ENCODE measurements around the gene GBA3.

GBA3 gene

DNA sequence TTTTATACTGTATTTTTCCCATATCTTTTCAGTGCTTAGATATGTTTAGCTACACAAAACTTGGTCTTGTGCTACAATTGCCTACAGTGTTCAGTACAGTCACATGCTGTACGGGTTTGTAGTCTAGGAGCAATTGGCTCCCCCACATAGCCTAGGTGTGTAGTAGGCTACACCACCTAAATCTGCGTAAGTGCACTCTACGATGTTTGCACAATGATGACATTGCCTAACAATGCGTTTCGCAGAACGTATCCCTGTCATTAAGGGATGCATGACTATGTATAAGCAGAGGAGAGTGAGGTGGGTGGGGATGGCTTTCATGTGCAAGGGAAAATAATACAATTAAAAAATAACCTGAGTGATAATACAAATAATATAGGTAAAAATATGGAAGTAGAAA, 131.4 kb downstream of the GBA3 start:
- TF ChIP-seq, protein P1, sequence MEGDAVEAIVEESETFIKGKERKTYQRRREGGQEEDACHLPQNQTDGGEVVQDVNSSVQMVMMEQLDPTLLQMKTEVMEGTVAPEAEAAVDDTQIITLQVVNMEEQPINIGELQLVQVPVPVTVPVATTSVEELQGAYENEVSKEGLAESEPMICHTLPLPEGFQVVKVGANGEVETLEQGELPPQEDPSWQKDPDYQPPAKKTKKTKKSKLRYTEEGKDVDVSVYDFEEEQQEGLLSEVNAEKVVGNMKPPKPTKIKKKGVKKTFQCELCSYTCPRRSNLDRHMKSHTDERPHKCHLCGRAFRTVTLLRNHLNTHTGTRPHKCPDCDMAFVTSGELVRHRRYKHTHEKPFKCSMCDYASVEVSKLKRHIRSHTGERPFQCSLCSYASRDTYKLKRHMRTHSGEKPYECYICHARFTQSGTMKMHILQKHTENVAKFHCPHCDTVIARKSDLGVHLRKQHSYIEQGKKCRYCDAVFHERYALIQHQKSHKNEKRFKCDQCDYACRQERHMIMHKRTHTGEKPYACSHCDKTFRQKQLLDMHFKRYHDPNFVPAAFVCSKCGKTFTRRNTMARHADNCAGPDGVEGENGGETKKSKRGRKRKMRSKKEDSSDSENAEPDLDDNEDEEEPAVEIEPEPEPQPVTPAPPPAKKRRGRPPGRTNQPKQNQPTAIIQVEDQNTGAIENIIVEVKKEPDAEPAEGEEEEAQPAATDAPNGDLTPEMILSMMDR (IDR thresholded peaks at IDR 0.05; ENCODE audit: low read depth, low read length, missing control alignments), result no peak
- DNase-seq (ENCODE audit: extremely low read depth, low read depth), result no peak
- H3K4me3 ChIP-seq (replicated peaks; ENCODE audit: low read depth, low read length), result no peak overlapping the region

DNA sequence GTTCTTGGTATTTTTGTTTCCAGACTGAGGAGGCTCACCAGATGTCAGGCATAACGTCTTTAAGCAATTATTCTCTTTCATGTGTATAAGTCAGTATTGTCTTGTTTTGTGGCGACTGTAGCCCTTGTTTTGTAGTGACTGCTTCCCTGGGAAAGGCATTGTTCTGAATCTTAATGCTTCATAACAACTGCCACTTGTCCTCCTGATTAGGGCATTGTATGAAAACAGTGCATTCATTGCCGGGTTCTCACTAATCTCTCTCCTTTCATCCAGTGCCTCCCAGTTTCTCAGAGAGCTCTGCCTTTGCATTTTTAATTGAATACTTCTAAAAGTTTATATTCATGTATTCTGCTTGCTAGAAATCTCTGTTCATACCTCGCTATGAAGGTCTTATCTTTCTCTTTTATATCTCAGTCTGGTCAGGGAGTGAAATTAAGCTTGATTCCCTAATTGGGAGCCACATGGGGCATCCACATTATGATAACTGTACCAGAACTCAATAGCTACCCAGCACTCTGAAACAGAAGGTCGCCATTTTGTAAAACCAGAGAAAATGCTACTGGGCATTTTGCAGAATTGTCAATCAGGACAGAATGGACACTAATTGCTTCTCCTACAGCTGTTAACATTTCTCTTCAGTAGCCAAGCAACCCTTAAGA, 149.8 kb downstream of the GBA3 start:
- H3K4me3 ChIP-seq (replicated peaks; ENCODE audit: low read depth, low read length), result no peak overlapping the region
- TF ChIP-seq, protein P1 (IDR thresholded peaks at IDR 0.05; ENCODE audit: low read depth, low read length, missing control alignments), result no peak
- no peak for DNase-seq (ENCODE audit: extremely low read depth, low read depth)

DNA sequence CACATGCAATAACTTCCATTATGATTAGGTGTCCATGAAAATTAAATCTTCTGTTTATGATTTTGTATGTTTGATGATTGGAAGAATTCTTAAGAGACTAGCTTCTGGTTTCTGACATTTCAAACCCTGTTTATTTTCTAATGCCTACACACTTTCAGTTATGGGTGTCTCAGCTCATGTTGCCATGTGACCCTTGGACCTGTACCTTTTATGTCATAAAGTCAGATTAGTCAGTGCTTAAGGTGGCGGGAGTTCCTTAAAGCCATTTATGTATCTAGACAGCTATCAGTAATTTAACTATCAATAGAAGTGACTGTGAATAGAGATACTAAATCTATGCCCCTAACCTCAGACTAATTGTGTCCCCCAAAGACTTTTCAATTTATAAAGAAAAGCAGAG, 155.6 kb downstream of the GBA3 start:
- H3K4me3 ChIP-seq (replicated peaks; ENCODE audit: low read depth, low read length), result no peak overlapping the region
- no peak for DNase-seq (ENCODE audit: extremely low read depth, low read depth)
- TF ChIP-seq, protein P1 (IDR thresholded peaks at IDR 0.05; ENCODE audit: low read depth, low read length, missing control alignments), result no peak

DNA sequence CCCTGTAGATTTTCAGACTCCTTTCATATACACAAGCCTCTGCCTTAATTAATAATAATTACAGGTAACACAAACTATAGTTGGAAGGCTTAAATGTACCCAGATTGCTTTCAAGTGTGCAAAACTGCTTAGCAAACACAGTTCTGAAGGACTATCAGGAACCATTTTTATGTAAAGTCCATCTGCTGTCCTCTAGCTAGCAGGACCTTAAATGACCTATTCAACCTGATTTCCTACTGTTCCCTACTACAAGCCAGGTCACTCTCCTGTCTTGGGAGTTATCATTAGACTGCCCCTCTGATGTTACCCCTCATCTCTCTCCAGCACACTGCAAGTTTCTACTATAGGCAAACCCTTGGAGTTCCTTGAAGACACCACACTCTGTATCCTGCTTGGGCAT, 157.3 kb downstream of the GBA3 start:
- no peak for DNase-seq (ENCODE audit: extremely low read depth, low read depth)
- TF ChIP-seq, protein P1 (IDR thresholded peaks at IDR 0.05; ENCODE audit: low read depth, low read length, missing control alignments), result no peak
- no peak overlapping the region for H3K4me3 ChIP-seq (replicated peaks; ENCODE audit: low read depth, low read length)

DNA sequence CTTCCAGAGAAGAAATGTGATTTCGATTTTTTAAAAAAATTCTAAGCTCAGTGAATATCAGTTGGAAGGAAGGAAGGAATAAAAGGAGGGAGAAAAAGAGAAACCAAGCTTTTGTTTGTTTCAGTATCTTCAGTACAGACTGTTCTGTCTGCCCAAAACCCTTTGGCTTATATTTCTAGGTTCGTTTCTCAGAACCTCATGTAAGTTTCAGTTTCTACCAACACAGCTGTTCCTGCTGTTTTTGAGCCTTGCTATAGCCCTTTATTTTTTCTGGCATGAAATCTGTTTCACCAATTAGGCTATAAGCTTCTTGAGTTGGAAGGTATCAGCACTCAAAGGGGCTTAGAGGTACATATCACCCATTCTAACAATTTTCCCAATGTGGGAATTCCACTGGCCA, 157.9 kb downstream of the GBA3 start:
- no peak overlapping the region for H3K4me3 ChIP-seq (replicated peaks; ENCODE audit: low read depth, low read length)
- TF ChIP-seq, protein P1 (IDR thresholded peaks at IDR 0.05; ENCODE audit: low read depth, low read length, missing control alignments), result no peak
- DNase-seq (ENCODE audit: extremely low read depth, low read depth), result no peak

DNA sequence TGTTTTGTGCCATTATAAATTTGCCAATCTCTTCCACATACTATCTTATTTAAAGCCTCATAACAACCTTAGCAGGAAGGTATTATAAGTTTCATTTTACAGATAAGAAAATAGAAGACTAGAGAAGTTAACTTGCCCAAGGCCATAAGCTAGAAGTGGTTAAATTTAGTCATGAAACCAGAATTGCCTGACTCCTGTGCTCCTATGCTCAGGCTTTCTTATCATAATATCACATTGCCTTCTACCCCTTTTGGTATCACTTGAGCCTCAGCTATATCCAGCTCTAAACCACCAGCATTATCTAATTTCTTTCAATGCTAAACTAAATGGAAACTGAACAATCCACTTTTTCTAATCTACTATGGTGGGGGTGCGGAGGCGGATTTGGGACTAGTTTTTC, 164.7 kb downstream of the GBA3 start:
- no peak for DNase-seq (ENCODE audit: extremely low read depth, low read depth)
- TF ChIP-seq, protein P1 (IDR thresholded peaks at IDR 0.05; ENCODE audit: low read depth, low read length, missing control alignments), result no peak
- H3K4me3 ChIP-seq (replicated peaks; ENCODE audit: low read depth, low read length), result no peak overlapping the region

DNA sequence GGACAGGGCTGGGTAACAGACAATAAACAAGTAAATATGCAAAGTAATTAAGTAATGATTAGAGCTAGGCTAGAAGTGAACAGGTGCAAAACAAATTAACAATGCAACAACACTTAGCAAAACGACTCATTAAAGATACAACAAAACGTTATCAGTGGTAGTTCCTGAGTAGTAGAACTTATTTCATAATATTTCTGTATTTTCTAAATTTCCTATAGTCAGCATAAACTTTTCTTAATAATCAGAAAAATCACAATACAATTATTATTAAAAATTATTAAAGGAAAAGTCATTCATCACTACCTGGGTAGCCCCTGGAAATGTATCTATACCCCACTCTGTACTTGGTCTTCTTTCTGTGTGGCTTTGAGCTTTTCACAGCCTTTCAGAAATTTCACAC, 166.6 kb downstream of the GBA3 start:
- H3K4me3 ChIP-seq (replicated peaks; ENCODE audit: low read depth, low read length), result no peak overlapping the region
- TF ChIP-seq, protein P1 (IDR thresholded peaks at IDR 0.05; ENCODE audit: low read depth, low read length, missing control alignments), result no peak
- no peak for DNase-seq (ENCODE audit: extremely low read depth, low read depth)

All from HFF-Myc (cell line).